ENCODE results near the gene CDC25A.

Gene CDC25A

GRCh38 chr3:48142316-48142870 is 45.8 kb downstream of the CDC25A start:
- no peak for DNase-seq (ENCODE audit: extremely low read depth in 1 of 2, low read depth in 1 of 2)

- DNase-seq (ENCODE audit: extremely low read depth in 1 of 2, low read depth in 1 of 2) = no peak
Observed at GRCh38 chr3:48141604-48142137, 46.5 kb downstream of the CDC25A start.

- no peak for DNase-seq (ENCODE audit: extremely low read depth in 1 of 2, low read depth in 1 of 2)
Observed at GRCh38 chr3:48140936-48141603, 47.1 kb downstream of the CDC25A start.

GRCh38 chr3:48140336-48140757 is 47.9 kb downstream of the CDC25A start:
- no peak for DNase-seq (ENCODE audit: extremely low read depth in 1 of 2, low read depth in 1 of 2)

GRCh38 chr3:48137425-48137999 is 50.7 kb downstream of the CDC25A start:
- DNase-seq (ENCODE audit: extremely low read depth in 1 of 2, low read depth in 1 of 2) = no peak

- DNase-seq (ENCODE audit: extremely low read depth in 1 of 2, low read depth in 1 of 2) = no peak
Observed at GRCh38 chr3:48135552-48136495, 52.4 kb downstream of the CDC25A start.

GRCh38 chr3:48130321-48130904 is 57.8 kb downstream of the CDC25A start:
- DNase-seq (ENCODE audit: extremely low read depth in 1 of 2, low read depth in 1 of 2) = no peak

GRCh38 chr3:48129921-48130320 is 58.3 kb downstream of the CDC25A start:
- no peak for DNase-seq (ENCODE audit: extremely low read depth in 1 of 2, low read depth in 1 of 2)

- DNase-seq (ENCODE audit: extremely low read depth in 1 of 2, low read depth in 1 of 2) = no peak
Observed at GRCh38 chr3:48128774-48129173, 59.4 kb downstream of the CDC25A start.

GRCh38 chr3:48125886-48126622 is 62.2 kb downstream of the CDC25A start:
- DNase-seq (ENCODE audit: extremely low read depth in 1 of 2, low read depth in 1 of 2) = no peak

GRCh38 chr3:48125013-48125705 is 63.1 kb downstream of the CDC25A start:
- DNase-seq (ENCODE audit: extremely low read depth in 1 of 2, low read depth in 1 of 2) = no peak

GRCh38 chr3:48123346-48123745 is 64.9 kb downstream of the CDC25A start:
- DNase-seq (ENCODE audit: extremely low read depth in 1 of 2, low read depth in 1 of 2) = no peak

GRCh38 chr3:48122504-48122903 is 65.7 kb downstream of the CDC25A start:
- DNase-seq (ENCODE audit: extremely low read depth in 1 of 2, low read depth in 1 of 2) = no peak

- DNase-seq (ENCODE audit: extremely low read depth in 1 of 2, low read depth in 1 of 2) = no peak
Observed at GRCh38 chr3:48120223-48120622, 68.0 kb downstream of the CDC25A start.

- no peak for DNase-seq (ENCODE audit: extremely low read depth in 1 of 2, low read depth in 1 of 2)
Observed at GRCh38 chr3:48119505-48120193, 68.6 kb downstream of the CDC25A start.

GRCh38 chr3:48118928-48119327 is 69.3 kb downstream of the CDC25A start:
- no peak for DNase-seq (ENCODE audit: extremely low read depth in 1 of 2, low read depth in 1 of 2)

- DNase-seq (ENCODE audit: extremely low read depth in 1 of 2, low read depth in 1 of 2) = no peak
Observed at GRCh38 chr3:48118322-48118721, 69.9 kb downstream of the CDC25A start.

- no peak for DNase-seq (ENCODE audit: extremely low read depth in 1 of 2, low read depth in 1 of 2)
Observed at GRCh38 chr3:48112813-48113212, 75.4 kb downstream of the CDC25A start.
